NCI-H510A treated with DMSO at 0.1 percent for 48 hours (cell line): ENCODE data around the gene TOX2.

Experiments
- DNase-seq: peaks from one replicate; lab custom pipeline; 2025; lab: John Stamatoyannopoulos, UW

The TOX2 gene

DNA sequence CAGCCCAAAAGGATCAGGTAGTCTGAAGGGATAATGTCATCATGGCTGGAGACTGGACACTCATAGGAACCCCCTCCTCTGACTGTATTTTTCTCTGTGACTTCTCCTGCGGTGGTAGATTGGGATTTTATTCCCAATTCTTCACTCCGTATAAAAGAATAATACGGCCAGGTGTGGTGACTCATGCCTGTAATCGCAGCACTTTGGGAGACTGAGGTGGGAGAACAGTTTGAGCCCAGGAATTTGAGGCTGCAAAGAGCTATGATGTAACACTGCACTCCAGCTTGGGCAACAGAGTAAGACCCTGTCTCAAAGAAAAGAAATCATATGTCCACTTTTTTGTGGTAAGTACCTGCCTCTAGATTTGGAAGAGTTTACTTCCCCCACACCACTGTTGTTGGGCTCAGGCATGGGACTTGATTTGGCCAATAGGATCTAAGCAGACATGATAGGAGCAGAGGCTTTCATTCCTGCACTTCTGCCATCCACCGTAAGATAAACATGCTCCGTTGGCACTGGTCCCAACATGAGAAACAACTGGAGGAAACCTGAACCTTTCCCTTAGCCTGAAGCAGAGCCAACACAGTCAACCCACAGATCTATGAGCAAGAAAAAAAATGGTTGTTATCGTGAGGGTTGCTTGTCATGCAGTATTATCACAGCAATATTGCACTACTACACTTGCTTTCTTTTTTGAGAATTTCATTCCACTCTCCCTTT is 190.3 kb downstream of the TOX2 start:
- peak; percentile 71 for DNase-seq

DNA sequence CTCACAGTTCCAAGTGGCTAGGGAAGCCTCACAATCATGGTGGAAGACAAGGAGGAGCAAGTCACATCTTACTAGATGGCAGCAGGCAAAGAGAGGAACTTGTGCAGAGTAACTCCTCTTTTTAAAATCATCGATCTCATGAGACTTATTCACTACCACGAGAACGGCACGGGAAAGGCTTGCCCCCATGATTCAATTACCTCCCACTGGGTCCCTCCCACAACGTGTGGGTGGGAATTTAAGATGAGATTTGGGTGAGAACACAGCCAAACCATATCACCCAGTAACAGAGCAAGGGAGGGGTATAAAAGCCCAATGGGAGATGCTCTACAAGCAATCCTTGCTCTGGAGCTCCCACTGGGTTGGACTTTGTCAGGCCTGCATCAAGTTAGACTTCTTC is 192.0 kb downstream of the TOX2 start:
- DNase-seq, result no peak

DNA sequence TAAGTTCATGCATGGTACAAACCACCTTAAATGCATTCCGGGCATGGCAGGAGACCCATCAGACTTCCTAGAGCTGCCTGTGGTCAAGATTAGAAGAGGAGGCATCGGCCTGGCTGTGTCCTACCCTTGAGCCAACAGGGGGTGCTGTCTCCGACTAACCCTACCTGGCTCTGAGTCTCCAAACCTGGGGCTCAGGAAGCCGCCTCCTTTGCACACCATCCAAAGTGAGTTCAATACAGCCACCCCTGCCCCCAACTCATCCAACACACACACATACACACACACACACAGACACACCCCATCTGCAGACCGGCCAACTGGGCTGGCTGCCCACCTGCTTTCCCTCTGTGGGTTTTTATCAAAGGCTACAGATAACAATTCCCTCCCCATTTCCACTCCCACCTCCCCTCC is 195.3 kb downstream of the TOX2 start:
- DNase-seq, result no peak

DNA sequence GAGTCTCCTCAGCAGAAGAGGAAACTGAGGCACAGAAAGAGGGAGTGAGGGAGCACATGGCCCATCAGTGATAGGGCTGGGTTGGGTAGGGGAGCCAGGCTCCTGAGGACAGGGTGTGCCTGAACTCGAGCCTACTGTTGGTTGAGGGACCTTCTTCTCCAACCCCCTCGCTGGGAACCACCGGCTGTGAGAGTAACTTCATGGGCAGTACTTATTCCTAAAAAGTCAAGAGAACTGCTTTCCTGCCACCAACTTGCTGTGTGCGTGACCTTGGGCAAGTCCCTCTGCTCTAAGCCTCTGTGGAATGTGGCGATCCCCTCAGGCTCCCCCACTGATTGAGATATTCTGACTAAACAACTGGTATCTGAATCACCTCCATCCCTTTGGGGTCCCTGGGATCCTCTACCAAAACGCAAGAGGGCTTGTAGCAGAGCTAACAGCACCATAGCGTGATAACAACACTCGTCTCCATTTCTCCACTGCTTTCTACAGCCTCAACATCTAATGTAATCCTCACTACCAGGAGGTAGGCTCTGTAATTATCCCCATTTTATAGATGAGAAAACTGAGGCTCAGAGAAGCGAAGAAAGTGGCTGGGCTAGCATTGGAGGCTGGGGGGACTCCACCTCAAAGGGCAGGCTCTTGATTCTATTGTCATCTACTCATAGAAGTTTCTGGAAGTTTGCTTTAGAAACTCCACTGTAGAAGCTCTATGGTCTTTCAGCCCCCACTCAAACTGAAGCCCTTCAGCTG is 196.3 kb downstream of the TOX2 start:
- DNase-seq, result no peak

DNA sequence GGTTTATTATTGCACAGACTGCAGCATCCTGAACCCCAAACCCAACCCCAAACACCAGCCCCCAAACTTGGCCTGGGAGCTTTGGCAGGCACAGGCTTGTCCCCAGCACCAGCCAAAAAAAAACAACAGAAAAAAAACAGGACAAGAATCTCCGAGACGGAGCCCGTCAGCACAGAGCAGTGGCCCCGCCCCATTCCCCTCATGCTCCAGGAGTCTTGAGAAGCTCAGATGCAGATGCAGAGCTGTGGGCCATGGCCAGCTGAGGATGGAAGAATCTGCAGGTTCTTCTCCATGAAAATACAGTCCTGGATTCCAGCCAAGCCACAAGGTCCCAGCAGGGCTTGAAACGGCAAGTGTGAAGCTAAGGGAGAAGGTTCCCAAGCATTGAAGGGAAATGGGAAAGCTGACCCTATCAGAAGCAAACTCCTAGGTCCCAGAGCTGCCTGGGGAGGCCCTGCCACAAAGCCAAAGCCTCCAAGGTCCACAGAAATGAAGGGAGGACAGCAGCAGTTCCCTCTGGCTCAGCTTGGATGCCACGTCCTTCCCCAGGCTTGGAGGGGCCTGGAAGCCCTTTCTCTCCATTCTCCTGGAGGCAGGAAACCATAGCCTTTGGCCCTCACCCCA is 197.2 kb downstream of the TOX2 start:
- no peak for DNase-seq

DNA sequence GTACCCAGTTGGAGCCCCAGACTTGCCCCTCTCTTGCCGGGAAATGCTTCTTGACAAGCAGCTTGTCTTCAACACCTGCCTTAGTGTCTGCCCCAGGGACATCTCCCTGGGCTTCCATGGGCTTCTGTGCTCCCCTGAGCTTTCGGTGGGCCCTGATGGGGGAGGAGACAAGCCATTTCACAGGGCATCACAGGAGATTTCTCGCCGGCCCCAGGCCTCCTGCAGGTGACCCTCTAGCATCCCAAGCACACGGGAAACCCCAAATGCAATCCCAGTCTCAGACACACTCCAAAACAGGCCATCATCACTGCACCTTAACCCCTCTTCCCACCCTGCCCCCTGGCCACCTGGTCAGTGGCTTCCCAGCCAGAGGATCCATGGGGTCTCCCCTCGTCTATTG is 197.8 kb downstream of the TOX2 start:
- DNase-seq, result no peak

DNA sequence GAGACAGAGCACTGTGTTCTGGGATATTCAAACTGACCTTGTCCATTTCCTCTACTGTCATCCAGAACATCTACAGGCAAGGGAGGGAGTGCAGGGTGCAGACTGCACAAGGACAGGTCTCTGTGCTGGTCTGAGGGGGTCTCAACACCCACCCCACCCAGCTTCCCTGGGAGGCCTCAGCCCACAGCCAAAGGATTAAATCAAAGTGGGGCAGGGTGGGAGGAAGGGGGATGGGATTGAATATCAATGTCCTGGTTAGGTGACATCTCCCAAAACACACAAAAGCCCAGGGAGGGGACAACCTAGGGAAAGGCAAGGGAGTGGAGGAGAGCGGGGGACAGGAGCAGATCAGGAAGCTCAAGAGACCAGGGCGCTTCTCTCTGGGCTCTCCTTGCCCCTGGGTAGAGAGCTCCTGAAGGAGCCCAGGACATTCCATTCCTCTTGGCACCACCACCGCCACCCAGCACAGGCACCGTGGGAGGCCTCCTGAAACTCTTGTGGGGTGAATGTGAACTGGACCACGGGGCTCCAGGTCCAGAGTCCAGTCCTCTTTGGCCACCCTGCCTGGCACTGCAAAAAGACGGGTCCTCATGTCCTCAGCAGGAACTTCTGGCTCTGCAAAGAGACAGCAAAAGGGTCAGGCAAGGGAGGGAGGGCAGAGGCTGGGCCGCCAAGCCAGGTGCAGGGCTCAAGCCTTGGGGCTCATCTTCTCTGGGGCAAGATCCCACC is 198.4 kb downstream of the TOX2 start:
- no peak for DNase-seq

DNA sequence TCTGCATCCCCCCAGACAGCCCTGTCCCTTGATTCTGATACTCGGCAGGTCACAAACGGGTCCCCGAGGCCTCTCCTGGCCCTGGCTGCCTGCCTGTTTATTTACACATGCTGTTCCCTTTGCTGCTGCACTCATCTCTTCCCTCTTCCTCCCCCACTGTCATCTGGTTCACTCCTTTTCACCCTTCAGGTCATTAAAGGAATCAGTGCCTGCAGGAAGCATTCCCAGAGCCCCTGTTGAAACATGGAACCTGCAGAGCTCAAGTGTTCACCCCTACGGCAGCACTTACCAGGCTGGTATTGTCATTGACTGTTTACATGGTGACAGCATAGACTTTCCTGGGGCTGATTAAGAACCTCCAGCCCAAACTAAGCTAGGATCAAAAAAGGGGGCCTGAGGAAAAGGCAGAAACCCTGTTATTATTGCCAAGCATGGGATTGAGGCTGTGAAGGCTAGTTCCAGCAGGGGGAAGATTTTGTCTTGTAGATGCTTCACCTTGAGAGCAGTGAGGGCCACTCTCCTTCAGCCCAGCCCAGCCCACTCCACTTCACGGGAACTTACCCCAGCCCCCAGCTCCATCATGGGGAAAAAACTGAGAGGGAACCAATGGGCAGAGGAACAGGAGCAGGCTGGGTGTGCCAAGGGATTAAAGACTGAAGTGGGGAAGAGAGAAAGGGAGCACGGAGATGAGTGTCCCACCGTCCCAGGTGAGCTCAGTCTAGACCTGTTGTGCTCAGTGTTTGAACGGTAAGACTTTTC is 199.1 kb downstream of the TOX2 start:
- DNase-seq, result peak; percentile 65

DNA sequence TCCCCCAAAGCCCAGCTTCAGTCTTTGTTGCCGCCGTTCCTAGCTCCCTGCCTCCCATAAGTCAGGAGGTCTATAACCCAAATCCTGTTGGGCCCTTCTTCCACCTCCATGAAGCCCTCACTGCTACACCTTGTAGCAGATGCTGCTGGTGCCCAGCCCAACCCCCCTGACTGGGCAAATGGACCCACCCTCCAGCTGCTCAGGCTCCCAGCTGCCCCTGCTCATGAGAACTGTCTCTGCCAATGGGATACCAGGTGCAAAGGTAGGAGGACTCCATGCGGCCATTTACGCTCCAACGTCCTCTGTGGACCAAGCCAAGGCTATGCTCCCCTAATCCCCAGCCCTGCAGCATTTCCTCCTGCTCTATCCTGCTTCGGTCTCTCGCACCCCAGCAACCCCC is 200.5 kb downstream of the TOX2 start:
- no peak for DNase-seq

DNA sequence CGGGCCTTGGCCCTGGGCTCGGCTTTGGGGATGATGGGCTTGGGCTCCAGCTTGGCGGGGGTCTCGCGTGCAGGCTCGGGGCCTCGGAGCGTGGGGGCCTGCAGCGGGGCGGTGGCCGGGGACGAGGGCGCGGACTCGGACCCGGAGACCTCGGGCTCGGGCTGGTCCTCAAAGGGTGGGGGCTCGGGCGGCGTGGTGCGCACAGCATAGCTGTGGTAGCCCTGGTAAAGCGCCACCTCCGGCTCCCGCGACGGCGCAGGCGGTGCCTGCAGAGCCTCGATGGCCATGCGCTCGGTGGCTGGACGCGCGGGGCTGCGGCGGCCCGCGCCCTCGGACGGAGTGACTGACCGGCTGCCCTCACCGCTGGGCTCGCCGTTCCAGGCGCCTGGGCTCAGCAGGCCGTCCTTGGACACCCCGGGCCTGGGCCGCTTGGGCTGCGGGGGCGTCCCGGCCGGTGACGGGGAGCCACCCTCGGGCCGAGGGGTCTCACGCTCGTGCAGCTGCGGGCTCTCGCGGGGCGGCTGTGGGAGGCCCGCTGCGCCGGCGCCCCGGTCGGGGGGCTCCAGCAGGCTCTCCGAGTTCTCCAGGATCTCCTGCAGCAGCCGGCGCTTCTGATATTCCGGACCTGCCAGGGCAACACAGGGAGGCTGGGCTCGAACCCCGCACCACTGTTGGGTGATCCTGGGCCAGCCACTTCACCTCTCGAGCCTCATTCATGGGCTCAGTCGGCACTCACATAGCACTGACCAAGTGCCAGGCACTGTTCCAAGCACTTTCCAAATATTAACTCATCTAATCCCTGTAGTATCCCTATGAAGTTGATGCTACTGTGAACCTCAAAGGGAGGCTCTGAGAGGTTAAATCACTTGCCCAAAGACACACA is 201.4 kb downstream of the TOX2 start:
- DNase-seq, result no peak

DNA sequence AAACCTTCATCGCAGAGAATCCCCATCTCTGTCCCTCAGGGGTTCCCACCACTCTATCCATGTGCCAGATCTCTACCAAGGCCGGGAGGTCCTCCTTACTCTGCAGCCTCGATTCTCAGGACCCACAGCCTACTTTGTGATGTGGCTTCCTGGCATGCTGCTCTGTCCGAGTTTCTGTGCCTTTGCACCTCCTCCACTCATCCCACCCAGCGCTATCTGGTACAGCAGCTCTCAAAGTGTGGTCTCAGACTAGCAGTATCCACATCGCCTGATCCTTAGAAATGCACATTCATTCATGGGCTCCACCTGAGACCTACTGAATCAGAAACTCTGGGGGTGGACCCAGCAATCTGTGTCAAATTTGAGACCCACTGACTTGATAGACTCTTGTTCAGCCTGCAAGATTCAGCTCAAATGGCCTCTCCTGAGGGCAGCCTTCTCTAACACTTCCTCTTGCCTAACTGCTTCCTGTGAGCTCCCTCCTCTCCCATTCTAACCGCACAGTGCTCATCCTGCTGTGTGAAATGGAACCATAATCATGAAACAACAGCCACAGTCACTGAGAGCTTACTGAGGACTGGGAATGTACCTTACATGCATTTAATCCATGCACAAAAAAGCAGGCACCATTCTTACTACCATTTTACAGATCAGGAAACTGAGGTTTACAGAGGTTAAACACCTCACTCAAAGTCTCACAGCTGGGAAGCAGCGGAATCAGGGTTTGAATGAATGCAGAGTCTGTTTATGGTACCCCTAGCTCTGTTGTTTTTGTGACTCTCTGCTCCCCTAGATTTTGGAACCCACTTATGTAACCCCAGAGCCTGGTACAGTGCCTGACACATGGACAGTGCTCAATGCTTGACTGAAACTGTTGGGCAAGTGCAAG is 202.9 kb downstream of the TOX2 start:
- no peak for DNase-seq

DNA sequence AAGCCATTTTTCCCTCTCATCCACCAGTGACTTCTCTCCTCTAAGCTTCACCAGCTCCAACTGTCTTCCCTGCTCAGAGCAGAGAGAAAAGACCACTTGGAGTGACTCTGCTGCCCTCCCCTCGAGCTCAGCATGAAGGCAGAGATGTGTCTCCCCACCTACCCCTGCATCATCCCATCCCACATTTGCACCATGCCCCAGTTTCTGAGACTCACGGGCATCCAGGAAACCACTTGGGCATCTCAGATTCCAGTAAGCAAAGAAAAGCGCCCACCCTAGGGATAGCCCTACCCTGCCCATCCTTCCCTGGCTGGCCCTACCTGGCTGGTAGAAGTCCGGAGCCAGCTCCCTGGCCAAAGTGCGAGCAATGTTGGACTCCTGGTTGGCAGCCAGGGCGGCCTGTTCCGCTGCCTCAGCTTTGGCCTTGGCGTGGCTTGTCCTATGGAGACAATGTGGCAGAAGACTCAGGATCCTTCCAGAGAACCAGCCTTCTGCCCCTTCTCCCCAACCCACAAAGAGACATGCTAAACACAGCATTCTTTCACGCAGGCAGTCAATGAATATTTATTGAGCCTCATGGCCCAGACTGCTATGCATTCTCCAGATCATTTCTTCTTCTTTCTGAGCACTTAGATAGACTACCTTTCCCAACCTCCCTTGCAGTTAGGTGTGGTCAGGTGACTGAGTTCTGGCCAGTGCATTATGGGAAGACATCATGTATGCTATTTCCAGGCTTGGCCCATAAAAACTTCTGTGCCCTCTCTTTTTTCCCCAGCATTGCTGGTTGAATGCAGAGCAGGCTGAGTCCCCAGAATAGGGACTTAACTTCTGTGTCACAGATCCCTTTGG is 203.8 kb downstream of the TOX2 start:
- no peak for DNase-seq
